IPS-18c (cell line): ENCODE data around the gene HELZ.
"Not testable (repeated sequence)": the region's sequence is repeated elsewhere in the genome, so short reads cannot be mapped to it uniquely, and the experiment has no call there.

Experiments used
- H3K4me3 ChIP-seq: 2 replicates; pipeline ENCODE4 v1.7.0; 2013; ENCODE audit warnings: low read depth, mild to moderate bottlenecking, low read length, moderate library complexity; ENCODE audit not compliant: insufficient read depth
- H3K9me3 ChIP-seq: one replicate; pipeline ENCODE4 v1.6.1; 2013; ENCODE audit warnings: mild to moderate bottlenecking, low read length, moderate library complexity; ENCODE audit not compliant: control insufficient read depth, insufficient read depth

Gene HELZ

GRCh38 chr17:67123699-67124098 lies 121.3 kb downstream of the HELZ start:
- no peaks in the 10 kb centered on the region for H3K9me3 ChIP-seq
- no peak overlapping the region for H3K4me3 ChIP-seq

- no peaks in the 10 kb centered on the region for H3K9me3 ChIP-seq
- no peak overlapping the region for H3K4me3 ChIP-seq
Observed at GRCh38 chr17:67121316-67121891, 123.6 kb downstream of the HELZ start.

- H3K9me3 ChIP-seq = no peaks in the 10 kb centered on the region
- no peak overlapping the region for H3K4me3 ChIP-seq
Observed at GRCh38 chr17:67119102-67119501, 125.9 kb downstream of the HELZ start.

GRCh38 chr17:67116045-67116575 lies 128.9 kb downstream of the HELZ start:
- Histone ChIP-seq H3K4me3 (no peak overlapping the region), H3K9me3 (no peaks in the 10 kb centered on the region)

- no peak overlapping the region for H3K4me3 ChIP-seq
- no peaks in the 10 kb centered on the region for H3K9me3 ChIP-seq
Observed at GRCh38 chr17:67115401-67115800, 129.6 kb downstream of the HELZ start.

GRCh38 chr17:67113486-67113885 lies 131.5 kb downstream of the HELZ start:
- Histone ChIP-seq H3K4me3 (no peak overlapping the region), H3K9me3 (no peaks in the 10 kb centered on the region)

- no peak overlapping the region for H3K4me3 ChIP-seq
- H3K9me3 ChIP-seq = no peaks in the 10 kb centered on the region
Observed at GRCh38 chr17:67111808-67112207, 133.2 kb downstream of the HELZ start.

GRCh38 chr17:67111327-67111726 lies 133.7 kb downstream of the HELZ start:
- H3K4me3 ChIP-seq = no peak overlapping the region

GRCh38 chr17:67110619-67111018 lies 134.4 kb downstream of the HELZ start:
- Histone ChIP-seq H3K9me3 (no peaks in the 10 kb centered on the region), H3K4me3 (no peak overlapping the region)

More at GRCh38 chr17:67111327-67111726, 133.7 kb downstream of the HELZ start:
- H3K9me3 ChIP-seq = no peaks in the 10 kb centered on the region

GRCh38 chr17:67109111-67109510 lies 135.9 kb downstream of the HELZ start:
- H3K9me3 ChIP-seq = no peaks in the 10 kb centered on the region

GRCh38 chr17:67107811-67108775 lies 136.9 kb downstream of the HELZ start:
- H3K9me3 ChIP-seq = no peaks in the 10 kb centered on the region
- no peak overlapping the region for H3K4me3 ChIP-seq

More at GRCh38 chr17:67109111-67109510, 135.9 kb downstream of the HELZ start:
- H3K4me3 ChIP-seq = no peak overlapping the region

GRCh38 chr17:67107171-67107570 lies 137.8 kb downstream of the HELZ start:
- Histone ChIP-seq H3K4me3 (no peak overlapping the region), H3K9me3 (no peaks in the 10 kb centered on the region)

- Histone ChIP-seq H3K9me3 (no peaks in the 10 kb centered on the region), H3K4me3 (no peak overlapping the region)
Observed at GRCh38 chr17:67105213-67105612, 139.8 kb downstream of the HELZ start.

- not testable (repeated sequence) for H3K9me3 ChIP-seq
Observed at GRCh38 chr17:67104641-67105040, 140.4 kb downstream of the HELZ start.

GRCh38 chr17:67098006-67098405 lies 147.0 kb downstream of the HELZ start:
- Histone ChIP-seq H3K4me3 (no peak overlapping the region), H3K9me3 (peaks cover 3% of the 10 kb centered on the region)

More at GRCh38 chr17:67104641-67105040, 140.4 kb downstream of the HELZ start:
- H3K4me3 ChIP-seq = not testable (repeated sequence)

GRCh38 chr17:67096609-67097008 lies 148.4 kb downstream of the HELZ start:
- H3K4me3 ChIP-seq = no peak overlapping the region

GRCh38 chr17:67095803-67096202 lies 149.2 kb downstream of the HELZ start:
- Histone ChIP-seq H3K9me3 (peaks cover 3% of the 10 kb centered on the region), H3K4me3 (no peak overlapping the region)

More at GRCh38 chr17:67096609-67097008, 148.4 kb downstream of the HELZ start:
- peaks cover 3% of the 10 kb centered on the region for H3K9me3 ChIP-seq

GRCh38 chr17:67095291-67095690 lies 149.7 kb downstream of the HELZ start:
- H3K4me3 ChIP-seq, H3K9me3 ChIP-seq: not testable (repeated sequence)
